Activated CD4-positive, alpha-beta T cell treated with anti-CD3 and anti-CD28 coated beads, Interleukin-2, amount 50 U/mL, for 16 hours (primary cell): ENCODE results near the gene SCAMP2.

Experiments used
- DNase-seq: peaks from one replicate; pipeline ENCODE4 v3.0.0-alpha.2; 2020

SCAMP2 gene

DNA sequence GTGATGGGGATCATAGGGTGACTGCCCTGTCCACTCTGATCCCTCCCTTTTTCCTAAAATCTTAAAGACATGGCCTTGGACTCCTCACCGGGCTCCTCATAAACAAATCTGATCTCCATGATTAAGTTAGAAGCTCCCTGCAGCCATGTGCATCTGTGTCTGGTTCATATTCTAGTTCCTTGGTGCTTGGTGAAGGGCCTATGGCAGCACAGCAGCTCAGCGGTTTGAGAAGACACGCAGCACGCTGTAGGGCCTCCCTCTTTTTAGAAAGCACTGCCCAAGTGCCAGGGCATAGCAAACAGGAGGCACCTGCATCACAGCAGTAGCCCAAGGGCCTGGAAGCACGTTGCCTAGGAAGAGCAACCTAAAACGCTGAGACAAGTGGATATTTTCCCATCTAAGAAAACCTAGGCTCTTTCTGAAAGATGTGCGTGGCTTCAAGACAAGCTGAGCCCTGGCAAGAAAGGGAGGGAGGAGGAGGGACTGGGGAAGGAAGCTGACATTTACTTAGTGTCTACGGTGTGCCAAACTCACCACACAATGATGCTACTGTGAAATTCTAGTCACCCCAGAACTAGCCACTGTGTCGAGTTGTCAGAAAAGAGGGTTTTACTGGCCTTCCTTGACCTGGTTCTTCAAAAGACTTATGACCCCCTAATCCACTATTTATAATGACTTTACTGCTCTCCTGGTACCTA, 15.3 kb downstream of the SCAMP2 start:
- DNase-seq, result no peak

GRCh38 chr15:74857082-74857655, 16.0 kb downstream of the SCAMP2 start:
- no peak for DNase-seq

- DNase-seq, result no peak
Measured at GRCh38 chr15:74856537-74856936, 16.6 kb downstream of the SCAMP2 start.

- no peak for DNase-seq
Measured at GRCh38 chr15:74855857-74856256, 17.3 kb downstream of the SCAMP2 start.

- DNase-seq, result no peak
Measured at GRCh38 chr15:74854453-74855022, 18.6 kb downstream of the SCAMP2 start.

GRCh38 chr15:74851960-74852359, 21.2 kb downstream of the SCAMP2 start:
- no peak for DNase-seq

GRCh38 chr15:74850393-74850792, 22.8 kb downstream of the SCAMP2 start:
- DNase-seq, result no peak

GRCh38 chr15:74847432-74847831, 25.7 kb downstream of the SCAMP2 start:
- no peak for DNase-seq

- peak; percentile 52 for DNase-seq
Measured at GRCh38 chr15:74845581-74845980, 27.6 kb downstream of the SCAMP2 start.

DNA sequence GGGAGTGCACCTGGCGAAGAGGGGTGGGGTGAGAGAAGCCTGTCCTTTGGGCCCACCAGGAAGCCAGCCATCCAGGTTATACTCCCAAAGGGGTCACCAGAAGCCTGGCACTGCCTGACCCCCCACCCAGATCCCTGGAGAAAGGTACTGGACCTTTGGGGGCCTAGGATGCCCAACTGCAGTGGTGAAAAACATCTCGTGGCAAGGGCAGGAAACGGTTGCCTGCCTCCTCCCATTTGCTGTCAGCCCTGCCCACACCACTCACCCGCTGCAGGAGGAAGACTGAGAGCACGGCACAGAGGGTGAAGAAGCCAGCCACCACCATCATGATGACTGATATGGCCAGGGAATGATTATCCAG, 28.0 kb downstream of the SCAMP2 start:
- peak; percentile 83 for DNase-seq

- DNase-seq, result no peak
Measured at GRCh38 chr15:74844319-74845207, 28.6 kb downstream of the SCAMP2 start.

- DNase-seq, result no peak
Measured at GRCh38 chr15:74843891-74844299, 29.3 kb downstream of the SCAMP2 start.

DNA sequence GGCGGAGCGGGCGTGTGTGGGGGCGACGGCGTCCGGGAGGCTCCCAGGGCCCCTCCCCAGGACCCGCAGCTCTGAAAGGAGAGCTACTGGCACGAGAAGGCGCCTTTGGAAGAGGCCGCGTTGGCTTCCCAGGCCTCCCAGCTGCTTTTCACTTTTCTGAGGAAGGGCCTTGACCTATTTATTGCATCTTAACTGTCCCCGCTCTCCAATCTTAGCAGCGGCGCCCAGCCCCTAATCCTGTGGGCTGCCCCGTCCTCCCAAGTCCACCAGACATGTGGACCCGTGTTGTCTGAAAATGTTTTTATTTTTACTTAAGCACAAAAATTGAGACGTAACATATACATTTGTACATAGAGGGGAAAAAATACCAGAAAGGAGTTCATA, 29.7 kb downstream of the SCAMP2 start:
- no peak for DNase-seq

GRCh38 chr15:74842581-74843444, 30.4 kb downstream of the SCAMP2 start, which contains the start of gene ULK3:
Gene ULK3 (minus strand): TSS chr15:74843156. CDS start chr15:74843105, 51 bp downstream.
- peak; percentile 93 for DNase-seq

DNA sequence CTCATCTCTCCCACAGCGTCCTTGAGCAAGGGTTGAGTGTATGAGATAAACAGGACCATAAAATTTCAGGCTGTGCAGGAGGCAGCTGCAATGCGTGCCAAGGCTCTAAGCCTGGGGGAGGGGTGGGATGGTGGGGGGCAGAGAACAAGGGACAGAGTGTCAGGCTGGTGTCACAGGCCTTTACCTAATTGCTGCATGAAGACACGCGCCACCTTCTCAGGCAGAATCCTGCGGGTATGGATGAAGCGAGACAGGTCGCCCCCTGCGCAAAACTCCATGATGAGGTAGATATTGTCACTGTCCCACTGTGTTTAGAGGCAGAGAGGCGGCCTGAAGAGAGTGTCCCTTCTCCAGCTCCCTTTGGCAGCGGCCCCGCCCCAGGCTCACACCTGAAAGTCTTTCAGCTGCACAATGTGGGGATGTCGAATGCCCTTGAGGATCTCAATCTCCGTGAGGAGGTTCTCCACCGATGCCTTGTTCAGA, 31.2 kb downstream of the SCAMP2 start:
- no peak for DNase-seq

DNA sequence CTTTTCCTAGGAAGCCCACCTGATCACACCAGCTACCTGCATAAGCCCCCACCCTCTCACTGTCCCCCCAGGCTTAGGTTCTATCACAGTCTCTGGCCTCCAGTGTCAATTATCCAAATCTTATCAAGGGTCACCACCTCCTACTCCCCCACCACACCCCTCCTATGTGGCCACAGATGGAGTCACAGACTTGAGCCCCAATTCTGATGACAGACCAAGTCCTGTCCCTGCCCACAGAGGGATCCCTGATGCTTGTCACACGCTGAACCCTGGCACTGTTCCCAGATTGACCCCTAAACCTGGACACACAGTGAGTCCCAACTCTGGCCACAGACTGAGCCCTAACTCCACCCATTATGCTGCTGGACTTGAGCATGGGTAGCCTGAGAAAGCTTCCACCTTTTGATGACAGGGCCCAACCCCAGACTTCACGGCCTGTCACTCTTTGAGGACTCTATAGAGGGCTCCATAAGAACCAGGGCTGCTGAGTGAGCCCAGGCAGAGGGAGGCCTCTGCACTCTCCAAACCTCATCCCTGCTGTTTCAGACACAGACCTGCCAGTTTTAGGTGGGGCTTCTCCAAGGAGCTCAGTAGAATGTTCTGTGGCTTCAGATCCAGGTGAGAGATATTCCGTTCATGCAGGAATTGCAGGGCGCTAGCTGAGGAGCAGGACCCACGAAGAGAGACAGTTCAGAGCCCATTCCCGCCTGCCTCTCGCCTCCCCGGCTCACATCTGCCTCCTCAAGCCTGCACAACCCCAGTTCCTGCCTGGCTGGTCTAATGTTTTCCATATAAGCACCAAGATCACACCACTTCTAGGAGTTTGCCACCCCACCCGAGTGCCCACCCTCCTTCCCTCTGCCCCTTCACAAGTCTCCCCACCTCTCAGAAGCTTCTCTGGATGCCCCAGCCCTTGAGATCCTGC, 32.1 kb downstream of the SCAMP2 start:
- DNase-seq, result no peak

DNA sequence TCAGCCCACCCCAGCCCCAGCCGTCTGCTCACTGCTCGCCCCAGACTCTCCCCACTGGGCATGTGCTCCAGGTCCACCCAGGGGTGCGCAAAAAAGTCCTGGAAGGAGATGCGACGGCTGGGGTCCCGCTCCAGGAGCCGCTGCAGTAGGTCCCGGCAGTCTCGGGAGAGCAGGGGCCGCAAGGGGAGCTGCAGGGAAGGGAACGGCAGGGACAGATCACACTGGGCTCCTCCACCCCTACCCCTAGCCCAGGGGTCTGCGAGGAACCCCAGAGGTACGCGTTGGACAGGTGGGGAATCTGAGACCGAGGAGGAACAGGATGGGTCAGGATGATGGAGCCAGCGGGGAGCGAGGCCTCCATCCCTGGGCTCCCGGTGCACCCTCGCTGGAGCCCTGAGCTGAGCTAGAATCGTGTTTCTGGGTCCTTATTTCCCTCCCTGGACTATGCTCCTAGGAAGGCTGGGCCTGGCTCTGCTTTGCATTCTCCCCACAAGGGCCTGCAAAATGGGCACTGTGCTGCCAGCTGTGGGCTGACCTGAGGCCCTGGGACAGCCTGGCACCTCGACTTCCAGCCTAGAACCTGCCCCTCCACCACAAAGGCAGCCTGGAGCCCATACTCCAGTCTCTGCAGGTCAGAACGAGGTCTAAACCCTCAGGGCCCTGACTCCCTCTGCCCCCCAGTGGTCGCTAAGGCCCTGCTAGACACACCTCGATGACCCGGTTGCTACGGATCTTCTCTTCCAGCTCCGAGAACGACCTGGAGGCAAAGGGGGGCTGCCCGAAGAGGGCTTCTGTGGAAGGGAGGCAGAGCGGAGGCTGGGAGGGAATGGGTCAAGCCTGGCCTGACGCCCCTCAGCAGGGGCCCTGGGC, 33.4 kb downstream of the SCAMP2 start:
- no peak for DNase-seq

DNA sequence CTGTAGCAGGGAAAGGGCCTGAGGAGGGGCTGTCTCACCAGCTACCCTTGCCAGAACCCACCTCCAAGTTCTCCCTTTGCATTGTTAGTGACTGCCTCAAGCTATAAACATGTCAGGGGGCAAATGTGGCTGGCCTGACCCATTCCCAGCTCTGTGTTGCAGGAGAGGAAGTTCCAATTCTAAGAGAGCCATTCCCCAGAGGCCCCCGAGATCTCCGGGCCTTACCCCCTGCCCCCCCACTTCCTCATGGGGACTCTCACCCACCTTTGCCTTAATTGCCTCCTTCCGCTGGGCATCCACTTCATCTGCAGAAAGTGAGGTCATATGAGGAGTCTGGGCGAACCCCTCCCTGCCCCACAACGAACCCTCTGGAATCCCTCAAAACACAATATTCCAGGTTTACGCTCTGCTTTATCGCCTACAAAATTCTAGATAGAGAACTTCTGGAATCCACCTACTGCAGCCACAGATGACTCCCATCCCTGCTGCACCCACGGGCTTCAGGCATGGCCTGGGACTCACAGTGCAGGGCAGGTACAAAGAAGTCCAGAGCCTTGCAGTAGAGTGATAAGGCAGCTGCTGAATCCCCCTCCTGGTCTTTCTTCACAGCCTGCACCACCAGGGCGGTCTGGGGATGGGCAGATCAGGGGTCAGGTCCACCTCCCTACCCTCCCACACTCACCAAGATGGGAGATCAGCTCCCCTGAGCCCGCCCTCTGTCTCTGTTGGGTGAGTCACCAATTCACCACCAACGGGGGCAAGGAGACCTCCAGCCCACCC, 34.2 kb downstream of the SCAMP2 start:
- no peak for DNase-seq

DNA sequence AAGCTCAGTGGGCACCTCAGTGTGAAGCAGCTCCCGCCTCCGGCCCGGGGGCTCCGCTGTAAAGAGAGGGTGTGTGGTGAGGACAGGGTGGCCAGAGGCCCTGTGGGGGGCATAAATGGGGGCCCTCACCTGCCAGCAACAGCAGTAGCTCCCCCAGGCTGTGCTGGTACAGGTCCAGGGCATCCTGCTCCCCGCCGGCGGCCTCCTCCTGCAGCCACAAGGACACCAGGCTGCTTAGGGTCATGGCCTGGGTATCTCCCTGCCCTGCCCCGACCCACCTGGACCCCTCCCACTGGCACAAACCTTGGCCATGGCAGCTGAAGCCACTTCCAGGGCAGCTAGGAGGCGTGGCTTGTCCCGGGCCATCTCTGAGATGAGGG, 35.0 kb downstream of the SCAMP2 start:
- no peak for DNase-seq
